ENCODE results near the gene KRT23. TPM values are rescaled to one million over a fixed set of nuclear protein-coding genes. Genes with fewer than 3 reads are reported as not detected.
A peak's percentile ranks its signal among the peaks of the same experiment; 100 is the strongest.

KRT23 gene
- total RNA-seq, 1 experiment from 2014 or later = not detected

- no peaks in the 10 kb centered on the region for H4K20me1 ChIP-seq (ENCODE audit: insufficient read depth)
- intact Hi-C loops (cut with micrococcal nuclease; ENCODE audit: unreplicated experiment) = no loop called here
- H3K4me2 ChIP-seq = no peak overlapping the region
- H2AFZ ChIP-seq = no peak overlapping the region
- DNase-seq = no peak
- H3K4me1 ChIP-seq (replicated peaks; ENCODE audit: insufficient read depth) = peaks cover 19% of the 10 kb centered on the region; the same call in 1 of the 2 replicates
- H3K27me3 ChIP-seq (ENCODE audit: insufficient read depth, low read depth) = no peaks in the 10 kb centered on the region
- ChIA-PET CTCF (no interaction called here), POLR2A (ENCODE audit: unreplicated experiment) (no interaction called here)
- H3K36me3 ChIP-seq (ENCODE audit: low read depth) = no peaks in the 10 kb centered on the region
- H3F3A ChIP-seq (ENCODE audit: insufficient read depth, low read depth) = peaks cover 18% of the 10 kb centered on the region; the same call in 1 of the 2 replicates
- no peak for TF ChIP-seq EZH2 (IDR thresholded peaks at IDR 0.05; ENCODE audit: low read depth)
- TF ChIP-seq, protein P1, sequence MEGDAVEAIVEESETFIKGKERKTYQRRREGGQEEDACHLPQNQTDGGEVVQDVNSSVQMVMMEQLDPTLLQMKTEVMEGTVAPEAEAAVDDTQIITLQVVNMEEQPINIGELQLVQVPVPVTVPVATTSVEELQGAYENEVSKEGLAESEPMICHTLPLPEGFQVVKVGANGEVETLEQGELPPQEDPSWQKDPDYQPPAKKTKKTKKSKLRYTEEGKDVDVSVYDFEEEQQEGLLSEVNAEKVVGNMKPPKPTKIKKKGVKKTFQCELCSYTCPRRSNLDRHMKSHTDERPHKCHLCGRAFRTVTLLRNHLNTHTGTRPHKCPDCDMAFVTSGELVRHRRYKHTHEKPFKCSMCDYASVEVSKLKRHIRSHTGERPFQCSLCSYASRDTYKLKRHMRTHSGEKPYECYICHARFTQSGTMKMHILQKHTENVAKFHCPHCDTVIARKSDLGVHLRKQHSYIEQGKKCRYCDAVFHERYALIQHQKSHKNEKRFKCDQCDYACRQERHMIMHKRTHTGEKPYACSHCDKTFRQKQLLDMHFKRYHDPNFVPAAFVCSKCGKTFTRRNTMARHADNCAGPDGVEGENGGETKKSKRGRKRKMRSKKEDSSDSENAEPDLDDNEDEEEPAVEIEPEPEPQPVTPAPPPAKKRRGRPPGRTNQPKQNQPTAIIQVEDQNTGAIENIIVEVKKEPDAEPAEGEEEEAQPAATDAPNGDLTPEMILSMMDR (conservative IDR thresholded peaks at IDR 0.05) = no peak
- H3K9me2 ChIP-seq (ENCODE audit: insufficient read depth) = no peaks in the 10 kb centered on the region; the same call in 1 of the 2 replicates
- no peak overlapping the region for H3K27ac ChIP-seq
- BruUV-seq (replicated peaks) = no TSS peak
- H3K79me2 ChIP-seq (ENCODE audit: low read depth) = peaks cover 12% of the 10 kb centered on the region
- H3K9me3 ChIP-seq (ENCODE audit: insufficient read depth, low read depth) = no peaks in the 10 kb centered on the region
- H3K4me3 ChIP-seq = no peak overlapping the region
These were observed 2.8 kb upstream of the KRT23 start for GRCh38 chr17:40940266-40940665.

DNA sequence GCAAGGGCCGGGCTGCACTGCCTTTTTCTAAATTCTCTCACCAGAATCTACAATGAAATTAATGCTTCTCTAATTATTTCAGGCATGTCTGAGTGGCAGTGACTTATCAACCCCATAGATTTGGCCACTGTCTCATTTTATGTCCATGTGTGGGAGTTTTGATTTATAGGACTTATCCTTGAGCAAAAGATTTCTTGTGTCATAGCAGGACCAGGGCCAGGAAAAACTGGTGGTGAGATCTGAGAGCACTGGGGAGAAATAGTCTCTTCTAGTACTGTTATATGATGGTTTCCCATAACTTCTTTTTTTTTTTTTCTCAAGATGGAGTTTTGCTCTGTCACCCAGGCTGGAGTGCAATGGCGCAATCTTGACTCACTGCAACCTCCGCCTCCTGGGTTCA lies 1.5 kb upstream of the KRT23 start:
- Histone ChIP-seq H3K9me2 (ENCODE audit: insufficient read depth) (no peaks in the 10 kb centered on the region; the same call in 1 of the 2 replicates), H2AFZ (no peak overlapping the region), H3K27ac (no peak overlapping the region), H3K9me3 (ENCODE audit: insufficient read depth, low read depth) (no peaks in the 10 kb centered on the region), H3K27me3 (ENCODE audit: insufficient read depth, low read depth) (no peaks in the 10 kb centered on the region), H4K20me1 (ENCODE audit: insufficient read depth) (no peaks in the 10 kb centered on the region), H3F3A (ENCODE audit: insufficient read depth, low read depth) (peaks cover 18% of the 10 kb centered on the region; the same call in 1 of the 2 replicates), H3K4me3 (no peak overlapping the region), H3K79me2 (ENCODE audit: low read depth) (peaks cover 24% of the 10 kb centered on the region), H3K4me2 (0 out of 2 replicates have a peak overlapping the region, but pooled peaks have one; percentile 53), H3K4me1 (replicated peaks; ENCODE audit: insufficient read depth) (peaks cover 20% of the 10 kb centered on the region; the same call in 1 of the 2 replicates), H3K36me3 (ENCODE audit: low read depth) (0 out of 2 replicates have a peak, but pooled peaks cover 3% of the 10 kb centered on the region)
- BruUV-seq (replicated peaks) = no TSS peak
- DNase-seq = no peak
- TF ChIP-seq, protein P1 (conservative IDR thresholded peaks at IDR 0.05) = no peak
- TF ChIP-seq EZH2 (IDR thresholded peaks at IDR 0.05; ENCODE audit: low read depth) = no peak
- POLR2A ChIA-PET (ENCODE audit: unreplicated experiment) = no interaction called here
- CTCF ChIA-PET = no interaction called here
- intact Hi-C loops (cut with micrococcal nuclease; ENCODE audit: unreplicated experiment) = no loop called here

GRCh38 chr17:40936976-40937375 lies 470 bp downstream of the KRT23 start:
- POLR2A ChIA-PET (ENCODE audit: unreplicated experiment) = no interaction called here
- H3K79me2 ChIP-seq (ENCODE audit: low read depth) = peaks cover 32% of the 10 kb centered on the region
- CTCF ChIA-PET = no interaction called here
- no peaks in the 10 kb centered on the region for H4K20me1 ChIP-seq (ENCODE audit: insufficient read depth)
- H3K9me3 ChIP-seq (ENCODE audit: insufficient read depth, low read depth) = no peaks in the 10 kb centered on the region
- H3K4me3 ChIP-seq = peak overlapping the region; percentile 59; the same call in 1 of the 2 replicates
- H3K9me2 ChIP-seq (ENCODE audit: insufficient read depth) = no peaks in the 10 kb centered on the region; the same call in 1 of the 2 replicates
- peak overlapping the region; percentile 53 for H3K4me2 ChIP-seq
- H3K36me3 ChIP-seq (ENCODE audit: low read depth) = peaks cover 11% of the 10 kb centered on the region; the same call in 1 of the 2 replicates
- peaks cover 28% of the 10 kb centered on the region; the same call in 1 of the 2 replicates for H3K4me1 ChIP-seq (replicated peaks; ENCODE audit: insufficient read depth)
- H3F3A ChIP-seq (ENCODE audit: insufficient read depth, low read depth) = peaks cover 18% of the 10 kb centered on the region; the same call in 1 of the 2 replicates
- peak overlapping the region; percentile 71 for H3K27ac ChIP-seq
- DNase-seq = no peak
- H2AFZ ChIP-seq = no peak overlapping the region
- no TSS peak for BruUV-seq (replicated peaks)
- H3K27me3 ChIP-seq (ENCODE audit: insufficient read depth, low read depth) = no peaks in the 10 kb centered on the region
- intact Hi-C loops (cut with micrococcal nuclease; ENCODE audit: unreplicated experiment) = no loop called here
- TF ChIP-seq EZH2 (IDR thresholded peaks at IDR 0.05; ENCODE audit: low read depth) = no peak
- TF ChIP-seq, protein P1 (conservative IDR thresholded peaks at IDR 0.05) = no peak
